ENCODE results near the gene DIO3.

DIO3 gene

GRCh38 chr14:101605836-101606235, 44.5 kb downstream of the DIO3 start:
- no peaks in the 10 kb centered on the region for H3K79me2 ChIP-seq (ENCODE audit: control insufficient read depth, low read length)
- H3K4me1 ChIP-seq (ENCODE audit: control insufficient read depth, low read length) = no peaks in the 10 kb centered on the region
- H3K36me3 ChIP-seq (ENCODE audit: control insufficient read depth, low read length) = no peaks in the 10 kb centered on the region
- H3F3A ChIP-seq (ENCODE audit: control insufficient read depth, insufficient read depth) = no peaks in the 10 kb centered on the region
- TF ChIP-seq CTCF (IDR thresholded peaks at IDR 0.05; ENCODE audit: low read depth, low read length, poor library complexity, severe bottlenecking) = no peak
- TF ChIP-seq EZH2phosphoT487 (IDR thresholded peaks at IDR 0.05; ENCODE audit: borderline replicate concordance, low read length) = no peak
- no peak overlapping the region for H3K4me3 ChIP-seq (ENCODE audit: low read length)
- no peak overlapping the region for H3K4me2 ChIP-seq (ENCODE audit: low read length)
- H3K27ac ChIP-seq (ENCODE audit: low read depth, low read length) = no peak overlapping the region
- H3K27me3 ChIP-seq (ENCODE audit: control insufficient read depth, low read length) = peaks cover 23% of the 10 kb centered on the region
- no peaks in the 10 kb centered on the region for H3K9me3 ChIP-seq (ENCODE audit: control insufficient read depth, insufficient read depth, low read length)
- H3K9me2 ChIP-seq (replicated peaks; ENCODE audit: control insufficient read depth, low read length) = no peaks in the 10 kb centered on the region
- no peaks in the 10 kb centered on the region for H4K20me1 ChIP-seq (ENCODE audit: control insufficient read depth, insufficient read depth, low read depth, low read length)
